ENCODE measurements around the gene HSPB6.

DNA sequence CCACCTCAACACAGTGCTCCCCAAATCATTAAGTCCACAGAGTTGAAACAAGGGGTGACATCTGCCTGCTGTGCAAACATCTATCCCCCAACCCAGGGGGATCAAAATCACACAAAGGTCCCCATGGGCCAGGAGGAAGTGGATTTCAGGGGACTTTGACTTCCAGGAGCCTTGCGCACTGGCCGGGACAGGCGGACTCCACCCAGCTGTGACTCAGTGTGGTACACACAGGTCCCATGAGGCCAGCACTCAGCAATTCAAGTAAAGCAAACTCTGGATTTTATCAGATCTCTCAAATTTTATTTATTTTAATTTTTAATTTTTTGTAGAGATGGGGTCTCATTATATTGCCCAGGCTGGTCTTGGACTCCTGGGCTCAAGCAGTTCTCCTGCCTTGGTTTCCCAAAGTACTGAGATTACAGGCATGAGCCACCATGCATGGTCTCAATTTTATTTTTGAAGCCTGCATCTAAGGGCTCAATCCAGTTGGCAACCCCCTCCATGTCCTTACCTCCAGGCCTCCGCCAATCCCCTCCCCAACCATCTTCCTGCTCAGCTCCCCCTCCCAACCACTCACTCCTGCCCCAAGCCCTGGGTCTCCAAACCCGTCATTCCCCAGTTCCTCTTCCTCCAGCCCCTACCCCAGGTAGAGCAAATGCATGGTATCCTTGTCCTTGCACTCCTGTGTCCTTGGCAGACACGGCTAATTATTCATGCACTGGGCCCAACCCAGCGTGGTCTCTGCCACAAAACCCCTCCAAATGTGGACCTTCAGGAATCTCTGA lies 36.7 kb upstream of the HSPB6 start:
- TF ChIP-seq, protein P1, sequence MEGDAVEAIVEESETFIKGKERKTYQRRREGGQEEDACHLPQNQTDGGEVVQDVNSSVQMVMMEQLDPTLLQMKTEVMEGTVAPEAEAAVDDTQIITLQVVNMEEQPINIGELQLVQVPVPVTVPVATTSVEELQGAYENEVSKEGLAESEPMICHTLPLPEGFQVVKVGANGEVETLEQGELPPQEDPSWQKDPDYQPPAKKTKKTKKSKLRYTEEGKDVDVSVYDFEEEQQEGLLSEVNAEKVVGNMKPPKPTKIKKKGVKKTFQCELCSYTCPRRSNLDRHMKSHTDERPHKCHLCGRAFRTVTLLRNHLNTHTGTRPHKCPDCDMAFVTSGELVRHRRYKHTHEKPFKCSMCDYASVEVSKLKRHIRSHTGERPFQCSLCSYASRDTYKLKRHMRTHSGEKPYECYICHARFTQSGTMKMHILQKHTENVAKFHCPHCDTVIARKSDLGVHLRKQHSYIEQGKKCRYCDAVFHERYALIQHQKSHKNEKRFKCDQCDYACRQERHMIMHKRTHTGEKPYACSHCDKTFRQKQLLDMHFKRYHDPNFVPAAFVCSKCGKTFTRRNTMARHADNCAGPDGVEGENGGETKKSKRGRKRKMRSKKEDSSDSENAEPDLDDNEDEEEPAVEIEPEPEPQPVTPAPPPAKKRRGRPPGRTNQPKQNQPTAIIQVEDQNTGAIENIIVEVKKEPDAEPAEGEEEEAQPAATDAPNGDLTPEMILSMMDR (IDR thresholded peaks at IDR 0.05; ENCODE audit: borderline replicate concordance, extremely low read depth, low read length, poor library complexity, severe bottlenecking) = no peak
- TF ChIP-seq EZH2 (IDR thresholded peaks at IDR 0.05; ENCODE audit: borderline replicate concordance, low read depth, low read length, severe bottlenecking) = no peak

Measured in DND-41 (cell line).